HepG2 (cell line): ENCODE results near the gene ABHD1. TPM values are rescaled to one million over a fixed set of nuclear protein-coding genes. Genes with fewer than 3 reads are reported as not detected.

Experiments
- BCL3 ChIP-seq: sonication (generic); formaldehyde crosslinking; IDR thresholded peaks from 2 replicates; pipeline ENCODE4 v1.5.1; 2020; ENCODE audit warnings: mild to moderate bottlenecking, missing genetic modification reagents, moderate library complexity
- BORCS8-MEF2B ChIP-seq: sonication (generic); formaldehyde crosslinking; IDR thresholded peaks from 2 replicates; pipeline ENCODE4 v1.8.0; 2022; ENCODE audit warnings: mild to moderate bottlenecking, missing genetic modification reagents
- CBFB ChIP-seq: sonication (generic); formaldehyde crosslinking; IDR thresholded peaks from 2 replicates; pipeline ENCODE4 v1.4.0; 2020; ENCODE audit warnings: missing genetic modification reagents
- CREB1 ChIP-seq, 2 experiments: fragments of 450-650 bp in 1 of 2; IDR thresholded peaks; 2 replicates each; pipeline ENCODE4 v1.6.1; 2016 to 2017; ENCODE audit warnings: control low read depth in 1 of 2, mild to moderate bottlenecking in 1 of 2, missing compliant biosample characterization in 1 of 2, missing genetic modification characterization in 1 of 2
- ETS1 ChIP-seq: sonication (generic); formaldehyde crosslinking; IDR thresholded peaks from 2 replicates; pipeline ENCODE4 v1.4.0; 2020; ENCODE audit warnings: missing genetic modification reagents
- ETV5 ChIP-seq: IDR thresholded peaks from 2 replicates; pipeline ENCODE4 v1.6.1; 2018; ENCODE audit warnings: missing biosample characterization, missing genetic modification reagents, inconsistent platforms, borderline replicate concordance
- IRF9 ChIP-seq: sonication (generic); formaldehyde crosslinking; IDR thresholded peaks from 2 replicates; pipeline ENCODE4 v1.8.0; 2022; ENCODE audit warnings: missing genetic modification reagents, mild to moderate bottlenecking, borderline replicate concordance
- KAT2B ChIP-seq: fragments of 150-350 bp; IDR thresholded peaks from 2 replicates; pipeline ENCODE4 v1.6.1; 2014; ENCODE audit warnings: low read depth, low read length, borderline replicate concordance
- MBNL3 ChIP-seq: fragments of 250-450 bp; sonication (Bioruptor Pico); conservative IDR thresholded peaks from 2 replicates; pipeline ENCODE4 v1.8.0; 2022; ENCODE audit warnings: mild to moderate bottlenecking, inconsistent platforms
- NFYC ChIP-seq: IDR thresholded peaks from 2 replicates; pipeline ENCODE4 v1.6.1; 2016; ENCODE audit warnings: missing genetic modification reagents, missing compliant biosample characterization
- NR2C2 ChIP-seq: sonication (generic); formaldehyde crosslinking; IDR thresholded peaks from 2 replicates; pipeline ENCODE4 v1.4.0; 2020; ENCODE audit warnings: missing genetic modification reagents, mild to moderate bottlenecking, moderate library complexity, borderline replicate concordance
- SMYD3 ChIP-seq: sonication (generic); formaldehyde crosslinking; IDR thresholded peaks from 2 replicates; pipeline ENCODE4 v1.8.1; 2023; ENCODE audit warnings: mild to moderate bottlenecking, missing genetic modification reagents
- SOX13 ChIP-seq, 3 experiments: fragments of 450-650 bp in 1 of 3; sonication (generic) in 1 of 3; formaldehyde crosslinking in 1 of 3; IDR thresholded peaks in 2 of 3; conservative IDR thresholded peaks in 1 of 3; 2 replicates each; pipeline versions ENCODE4 v1.5.0 to v1.6.1; 2016 to 2020; ENCODE audit warnings: antibody characterized with exemption in 1 of 3, mild to moderate bottlenecking in 1 of 3, missing compliant biosample characterization in 1 of 3, missing genetic modification reagents in 1 of 3, moderate library complexity in 1 of 3
- XRCC5 ChIP-seq: fragments of 200-400 bp; formaldehyde crosslinking; optimal IDR thresholded peaks from 2 replicates; pipeline ENCODE3; 2017; ENCODE audit warnings: mild to moderate bottlenecking, low read length
- ZBTB46 ChIP-seq: sonication (generic); formaldehyde crosslinking; IDR thresholded peaks from 2 replicates; pipeline ENCODE4 v1.4.0; 2020; ENCODE audit warnings: mild to moderate bottlenecking, missing genetic modification reagents, borderline replicate concordance
- ZNF3 ChIP-seq: IDR thresholded peaks from 2 replicates; pipeline ENCODE4 v1.7.0; 2017; ENCODE audit warnings: inconsistent platforms
- ZNF441 ChIP-seq: sonication (generic); formaldehyde crosslinking; IDR thresholded peaks from 2 replicates; pipeline ENCODE4 v1.7.0; 2021; ENCODE audit warnings: missing genetic modification reagents, borderline replicate concordance
- ZNF468 ChIP-seq: sonication (generic); formaldehyde crosslinking; IDR thresholded peaks from 2 replicates; pipeline ENCODE4 v1.8.0; 2022; ENCODE audit warnings: mild to moderate bottlenecking, moderate library complexity, missing genetic modification reagents
- ZNF530 ChIP-seq: sonication (generic); formaldehyde crosslinking; IDR thresholded peaks from 2 replicates; pipeline ENCODE4 v1.5.0; 2020; ENCODE audit warnings: low read depth, mild to moderate bottlenecking, missing genetic modification reagents
- ZNF570 ChIP-seq: sonication (generic); formaldehyde crosslinking; IDR thresholded peaks from 2 replicates; pipeline ENCODE4 v1.4.0; 2020; ENCODE audit warnings: mild to moderate bottlenecking, missing genetic modification reagents, borderline replicate concordance
- ZNF572 ChIP-seq: sonication (generic); formaldehyde crosslinking; IDR thresholded peaks from 2 replicates; pipeline ENCODE4 v1.5.1; 2020; ENCODE audit warnings: mild to moderate bottlenecking, missing genetic modification reagents
- ZNF615 ChIP-seq: sonication (generic); formaldehyde crosslinking; IDR thresholded peaks from 2 replicates; pipeline ENCODE4 v1.5.0; 2020; ENCODE audit warnings: mild to moderate bottlenecking, missing genetic modification reagents, borderline replicate concordance
- polyA plus RNA-seq, 8 experiments: library from polyadenylated mRNA; depleted of rRNA in 3 of 8; stranded (reverse) in 7 of 8; unstranded in 1 of 8; fragments of >200 nt; fragmentation: Illumina TruSeq in 4 of 8; extraction: Trizol in 4 of 8; gene quantifications; 2 replicates each; pipeline versions ENCODE4 v1.2.1 to v1.2.3, GENCODE V29; 2011 to 2016; ENCODE audit warnings: low read depth in 4 of 8, missing spikeins in 1 of 8, mixed read lengths in 1 of 8; ENCODE audit not compliant: insufficient read depth in 1 of 8
- total RNA-seq, 5 experiments: library from RNA; depleted of rRNA; stranded (reverse); fragments of >200 nt; fragmentation: Illumina TruSeq; extraction: Trizol; gene quantifications; 2 replicates each; pipeline ENCODE4 v1.2.3, GENCODE V29; 2016; ENCODE audit warnings: low read depth in 1 of 5

Gene ABHD1
- total and polyA plus RNA-seq, 2 of the 13 experiments (the other 11 are each of a cell fraction or from before 2014, with no cell fraction given): 0.04 to 0.81 TPM

GRCh38 chr2:27177441-27178351, 54.1 kb downstream of the ABHD1 start (continued):
- no peak for TF ChIP-seq ZNF468 (CRISPR knock-in tag)
- TF ChIP-seq ZNF570: no peak
- peak; percentile 86 for TF ChIP-seq CREB1 (IDR thresholded peaks at IDR 0.05)
- TF ChIP-seq CREB1 (CRISPR knock-in tag; IDR thresholded peaks at IDR 0.05): peak; percentile 87
- TF ChIP-seq ZNF3: peak; percentile 65; the same call in 1 of the 2 replicates
- peak; percentile 78; the same call in 1 of the 2 replicates for TF ChIP-seq CBFB (CRISPR knock-in tag)
- no peak for TF ChIP-seq MBNL3 (CRISPR knock-in tag)
- TF ChIP-seq ZNF441 (CRISPR knock-in tag): peak; percentile 14; the same call in 1 of the 2 replicates
- peak; percentile 88 for TF ChIP-seq NR2C2 (CRISPR knock-in tag)
- TF ChIP-seq ETS1 (CRISPR knock-in tag): no peak
- peak; percentile 94 for TF ChIP-seq SOX13 (IDR thresholded peaks at IDR 0.05)
- TF ChIP-seq SOX13 (CRISPR knock-in tag; conservative IDR thresholded peaks at IDR 0.05 in 1 of 2, IDR thresholded peaks at IDR 0.05 in 1 of 2): peak in 1 of 2 experiments; percentile 98; a peak in 2 of 4 replicates
- peak; percentile 64; the same call in 1 of the 2 replicates for TF ChIP-seq KAT2B
- peak; percentile 89; the same call in 1 of the 2 replicates for TF ChIP-seq ETV5 (CRISPR knock-in tag)
- TF ChIP-seq BCL3 (CRISPR knock-in tag): no peak
- 0 out of 2 replicates have a peak, but pooled peaks have one; percentile 92 for TF ChIP-seq SMYD3 (CRISPR knock-in tag)
- TF ChIP-seq ZNF572 (CRISPR knock-in tag): no peak
- TF ChIP-seq IRF9 (CRISPR knock-in tag): peak; percentile 89
- peak; percentile 58 for TF ChIP-seq NFYC (CRISPR knock-in tag)
- 0 out of 2 replicates have a peak, but pooled peaks have one; percentile 50 for TF ChIP-seq ZBTB46 (CRISPR knock-in tag)
- no peak for TF ChIP-seq ZNF615
- no peak for TF ChIP-seq XRCC5
- TF ChIP-seq BORCS8-MEF2B: 0 out of 2 replicates have a peak, but pooled peaks have one; percentile 56
- no peak for TF ChIP-seq ZNF530 (CRISPR knock-in tag)
